SKM-1 (cell line): ENCODE data around the gene ANHX.
"Not testable (repeated sequence)": the region's sequence is repeated elsewhere in the genome, so short reads cannot be mapped to it uniquely, and the experiment has no call there.

ENCODE experiments used
- DNase-seq: peaks from one replicate; lab custom pipeline; 2025; ENCODE audit not compliant: unreplicated experiment; lab: John Stamatoyannopoulos, UW

Gene ANHX

GRCh38 chr12:133235401-133236112 lies at the start of gene ANHX:
TSS of gene ANHX (minus strand) at chr12:133235877. CDS start at chr12:133234356, 1,521 bp downstream.
- no peak for DNase-seq

- DNase-seq, result not testable (repeated sequence)
Measured at GRCh38 chr12:133264668-133265067, 29.0 kb upstream of the ANHX start.

GRCh38 chr12:133264173-133264572 lies 28.5 kb upstream of the ANHX start:
- no peak for DNase-seq

- no peak for DNase-seq
Measured at GRCh38 chr12:133256321-133256720, 20.6 kb upstream of the ANHX start.

GRCh38 chr12:133255833-133256232 lies 20.2 kb upstream of the ANHX start:
- DNase-seq, result not testable (repeated sequence)

- no peak for DNase-seq
Measured at GRCh38 chr12:133251732-133252131, 16.1 kb upstream of the ANHX start.

- no peak for DNase-seq
Measured at GRCh38 chr12:133236556-133236955, 879 bp upstream of the ANHX start.

- DNase-seq, result no peak
Measured at GRCh38 chr12:133236144-133236543, 467 bp upstream of the ANHX start.

- DNase-seq, result no peak
Measured at GRCh38 chr12:133234971-133235370, 706 bp downstream of the ANHX start.

GRCh38 chr12:133233993-133234564 lies 1.6 kb downstream of the ANHX start:
- no peak for DNase-seq

GRCh38 chr12:133233006-133233405 lies 2.7 kb downstream of the ANHX start:
- DNase-seq, result no peak

GRCh38 chr12:133231001-133231400 lies 4.7 kb downstream of the ANHX start:
- DNase-seq, result no peak

GRCh38 chr12:133227281-133227852 lies 8.3 kb downstream of the ANHX start:
- no peak for DNase-seq

GRCh38 chr12:133226690-133227089 lies 9.0 kb downstream of the ANHX start:
- no peak for DNase-seq

- DNase-seq, result no peak
Measured at GRCh38 chr12:133225527-133225926, 10.2 kb downstream of the ANHX start.

GRCh38 chr12:133222211-133222610 lies 13.5 kb downstream of the ANHX start:
- DNase-seq, result no peak

GRCh38 chr12:133221241-133221640 lies 14.4 kb downstream of the ANHX start:
- no peak for DNase-seq

- DNase-seq, result no peak
Measured at GRCh38 chr12:133220521-133220920, 15.2 kb downstream of the ANHX start.

- DNase-seq, result no peak
Measured at GRCh38 chr12:133217219-133217618, 18.5 kb downstream of the ANHX start.

- no peak for DNase-seq
Measured at GRCh38 chr12:133215724-133216123, 20.0 kb downstream of the ANHX start.

GRCh38 chr12:133206390-133206789 lies 29.3 kb downstream of the ANHX start:
- no peak for DNase-seq

- no peak for DNase-seq
Measured at GRCh38 chr12:133204264-133204603, 31.4 kb downstream of the ANHX start.
